Naive thymus-derived CD4-positive, alpha-beta T cell (primary cell): ENCODE measurements around the gene NATD1. TPM values are rescaled to one million over a fixed set of nuclear protein-coding genes. Genes with fewer than 3 reads are reported as not detected.

Experiments
- ATAC-seq: fragments of 150-1000 bp; cut with Tn5 transposase; 2 replicates; pipeline ENCODE4 v1.10.0; 2021; ENCODE audit warnings: mild to moderate bottlenecking, moderate library complexity
- CTCF ChIA-PET: fragments of 350-600 bp; sonication (Branson Sonifier 250); formaldehyde crosslinking; loops from one replicate; lab custom pipeline; 2021; ENCODE audit warnings: antibody characterized with exemption; lab: Charles Lee
- POLR2A ChIA-PET: fragments of 350-600 bp; sonication (Branson Sonifier 250); formaldehyde crosslinking; loops from one replicate; lab custom pipeline; 2021; ENCODE audit warnings: antibody characterized with exemption, inconsistent platforms; lab: Charles Lee
- DNase-seq, 9 donors: peaks; one replicate each; pipeline versions ENCODE4 v3.0.0 to v3.0.0-alpha.2; 2020 to 2022; ENCODE audit warnings: mixed read lengths in 1 of 9
- H3K27ac ChIP-seq: one replicate; pipeline ENCODE4 v1.7.0; 2013; ENCODE audit warnings: mild to moderate bottlenecking, low read depth, low read length, moderate library complexity
- H3K27me3 ChIP-seq, 2 donors: one replicate each; pipeline ENCODE4 v1.7.0; 2013; ENCODE audit warnings: low read length in 2 of 2, mild to moderate bottlenecking in 2 of 2, moderate library complexity in 2 of 2; ENCODE audit not compliant: control insufficient read depth in 2 of 2, insufficient read depth in 2 of 2
- H3K36me3 ChIP-seq, 3 experiments: 1 replicate in 2 of 3; 2 replicates in 1 of 3; pipeline ENCODE4 v1.7.0; 2013; ENCODE audit warnings: low read length in 3 of 3, mild to moderate bottlenecking in 3 of 3, moderate library complexity in 1 of 3; ENCODE audit not compliant: insufficient read depth in 3 of 3, control insufficient read depth in 2 of 3
- H3K4me1 ChIP-seq, 2 donors: one replicate each; pipeline ENCODE4 v1.7.0; 2013; ENCODE audit warnings: low read length in 2 of 2, mild to moderate bottlenecking in 2 of 2, moderate library complexity in 1 of 2; ENCODE audit not compliant: control insufficient read depth in 2 of 2, insufficient read depth in 2 of 2
- H3K4me3 ChIP-seq: 2 replicates; pipeline ENCODE4 v1.7.0; 2013; ENCODE audit warnings: mild to moderate bottlenecking, low read length
- H3K9me3 ChIP-seq, 3 experiments: 1 replicate in 2 of 3; 2 replicates in 1 of 3; pipeline ENCODE4 v1.7.0; 2013; ENCODE audit warnings: low read length in 3 of 3; ENCODE audit not compliant: control insufficient read depth in 2 of 3
- H3K27ac Mint-ChIP-seq, 9 donors: one replicate each; pipeline ENCODE4 v1.8.0; 2020 to 2022; ENCODE audit warnings: mixed read lengths in 9 of 9, mild to moderate bottlenecking in 8 of 9, moderate library complexity in 5 of 9, inconsistent platforms in 2 of 9
- H3K27me3 Mint-ChIP-seq, 5 donors: one replicate each; pipeline ENCODE4 v1.8.0; 2021 to 2022; ENCODE audit warnings: mixed read lengths in 5 of 5, mild to moderate bottlenecking in 1 of 5
- H3K36me3 Mint-ChIP-seq, 5 donors: one replicate each; pipeline ENCODE4 v1.8.0; 2020 to 2022; ENCODE audit warnings: mixed read lengths in 5 of 5, mild to moderate bottlenecking in 3 of 5, inconsistent platforms in 1 of 5
- H3K4me1 Mint-ChIP-seq, 7 donors: one replicate each; pipeline ENCODE4 v1.8.0; 2020 to 2022; ENCODE audit warnings: mixed read lengths in 7 of 7, mild to moderate bottlenecking in 3 of 7, inconsistent platforms in 1 of 7
- H3K4me3 Mint-ChIP-seq, 10 donors: one replicate each; pipeline ENCODE4 v1.8.0; 2020 to 2022; ENCODE audit warnings: mild to moderate bottlenecking in 10 of 10, mixed read lengths in 10 of 10, moderate library complexity in 6 of 10, inconsistent platforms in 2 of 10
- H3K9me3 Mint-ChIP-seq, 11 donors: one replicate each; pipeline ENCODE4 v1.8.0; 2020 to 2022; ENCODE audit warnings: mixed read lengths in 11 of 11, mild to moderate bottlenecking in 4 of 11, inconsistent platforms in 1 of 11, moderate library complexity in 1 of 11
- intact Hi-C, 2 donors: fragments of 100-400 bp; cut with micrococcal nuclease; formaldehyde crosslinking; loops; one replicate each; pipeline ENCODE4 v1.15.1; 2023
- polyA plus RNA-seq, 2 donors: library from polyadenylated mRNA; unstranded; fragments of 300-500 nt; fragmentation: Illumina TruSeq; gene quantifications; one replicate each; pipeline ENCODE4 v1.2.3, GENCODE V29; 2021
- total RNA-seq, 6 experiments: library from RNA in 5 of 6; stranded (reverse) in 5 of 6; gene quantifications; 1 replicate in 5 of 6; 2 replicates in 1 of 6; pipeline ENCODE4 v1.2.3 and lab custom pipeline; 2021 to 2026

Gene NATD1
- total and polyA plus RNA-seq, 7 experiments from 2014 or later: 1.7 to 11.1 (median 7.1) TPM

DNA sequence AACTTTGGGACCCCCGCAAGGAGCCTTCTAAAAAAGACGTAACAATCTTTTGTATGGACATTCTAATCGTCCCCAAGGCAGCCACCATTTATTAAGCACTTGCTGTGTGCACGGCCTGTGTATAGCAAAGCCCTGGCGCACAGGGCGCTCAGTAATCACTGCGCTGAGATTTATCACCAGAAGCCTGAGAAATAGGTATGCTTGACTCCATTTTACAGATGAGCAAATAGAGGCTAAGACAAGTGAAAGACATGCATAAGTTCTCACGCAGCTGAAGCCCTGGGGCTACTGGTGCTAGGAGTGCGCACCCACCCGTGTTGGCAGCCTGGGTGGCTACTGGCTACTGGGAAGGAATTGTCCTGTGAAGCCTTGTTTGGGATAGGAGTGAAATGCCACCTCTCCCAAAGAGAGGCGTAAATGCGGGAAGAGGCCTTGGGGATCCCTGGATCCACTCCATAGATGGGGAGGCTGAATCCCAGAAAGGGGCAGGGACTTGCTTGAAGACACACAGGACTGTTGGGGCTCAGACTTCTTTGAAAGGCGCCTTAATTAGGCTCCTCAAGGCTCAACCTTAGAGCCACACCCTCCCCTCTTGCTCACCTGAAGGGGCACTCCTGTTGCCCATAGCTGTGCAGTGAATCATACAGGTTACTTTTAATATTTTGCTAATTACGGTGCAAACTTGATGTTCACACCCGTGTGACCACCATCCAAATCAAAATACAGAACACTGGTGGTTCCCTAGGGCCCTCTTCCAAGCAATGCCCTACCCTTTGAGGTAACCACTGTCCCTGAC is 634 bp upstream of the NATD1 start:
- peaks cover 19 to 49% (median 46%) of the 10 kb centered on the region in 7 donors for H3K4me1 Mint-ChIP-seq
- peak overlapping the region; percentile 78 to 97 (median 88) for H3K4me3 Mint-ChIP-seq
- POLR2A ChIA-PET: interaction anchor here (0.8 to 5.6 kb wide), 5 partner anchors 16 to 40 kb away, joined by 3 to 44 read pairs (median 9); partner anchors contain the start of gene TMEM11

DNA sequence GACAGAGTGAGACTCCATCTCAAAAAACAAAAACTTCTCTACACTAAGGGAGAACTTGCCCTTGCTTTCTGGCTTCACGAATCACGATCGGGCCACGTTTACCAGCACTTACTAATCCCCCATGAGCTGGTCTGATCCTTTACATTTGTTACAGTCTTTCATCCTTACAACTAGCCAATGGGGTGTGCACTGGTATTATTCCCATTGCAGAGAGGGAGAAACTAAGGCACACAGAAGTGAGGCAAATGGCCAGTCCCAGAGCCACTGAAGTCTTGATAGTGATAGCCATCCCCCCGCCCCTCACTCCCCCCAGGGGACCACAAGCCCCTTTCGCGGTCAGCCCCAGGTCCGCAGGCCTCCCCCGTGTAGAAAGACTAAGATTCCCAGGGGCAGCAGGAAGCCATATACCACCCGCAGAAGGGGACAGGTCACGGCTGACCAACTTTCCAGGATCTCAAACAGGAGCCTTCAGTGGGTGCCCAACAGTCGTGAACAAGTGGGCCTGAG is 868 bp downstream of the NATD1 start:
- intact Hi-C loops: loop anchor here (2.0 kb wide), 2 partner anchors 22 to 134 kb away; no protein-coding TSS in a partner anchor

More for the DNA sequence above, 634 bp upstream of the NATD1 start:
- Histone ChIP-seq H3K4me1 (peaks cover 7 to 12% of the 10 kb centered on the region in 2 donors), H3K27ac (peak overlapping the region; percentile 77), H3K4me3 (peak overlapping the region; percentile 73), H3K36me3 (no peaks in the 10 kb centered on the region), H3K27me3 (no peaks in the 10 kb centered on the region), H3K9me3 (no peaks in the 10 kb centered on the region)
- CTCF ChIA-PET: no interaction called here
- intact Hi-C loops: loop anchor here (1.0 to 2.0 kb wide), 10 partner anchors 21 to 212 kb away; partner anchors contain the start of genes MAP2K3 (in 2 of the 2), TMEM11 (in 2 of the 2), DHRS7B (in 1 of the 2) and USP22 (in 1 of the 2)
- peak overlapping the region; percentile 66 to 97 (median 93) for H3K27ac Mint-ChIP-seq
- DNase-seq (no peak), ATAC-seq (peak; percentile 14)
- H3K27me3 Mint-ChIP-seq: peaks cover 0 to 35% (median 0%) of the 10 kb centered on the region in 5 donors
- H3K9me3 Mint-ChIP-seq: peaks cover 0 to 1% (median 0%) of the 10 kb centered on the region in 11 donors
- H3K36me3 Mint-ChIP-seq: no peaks in the 10 kb centered on the region

DNA sequence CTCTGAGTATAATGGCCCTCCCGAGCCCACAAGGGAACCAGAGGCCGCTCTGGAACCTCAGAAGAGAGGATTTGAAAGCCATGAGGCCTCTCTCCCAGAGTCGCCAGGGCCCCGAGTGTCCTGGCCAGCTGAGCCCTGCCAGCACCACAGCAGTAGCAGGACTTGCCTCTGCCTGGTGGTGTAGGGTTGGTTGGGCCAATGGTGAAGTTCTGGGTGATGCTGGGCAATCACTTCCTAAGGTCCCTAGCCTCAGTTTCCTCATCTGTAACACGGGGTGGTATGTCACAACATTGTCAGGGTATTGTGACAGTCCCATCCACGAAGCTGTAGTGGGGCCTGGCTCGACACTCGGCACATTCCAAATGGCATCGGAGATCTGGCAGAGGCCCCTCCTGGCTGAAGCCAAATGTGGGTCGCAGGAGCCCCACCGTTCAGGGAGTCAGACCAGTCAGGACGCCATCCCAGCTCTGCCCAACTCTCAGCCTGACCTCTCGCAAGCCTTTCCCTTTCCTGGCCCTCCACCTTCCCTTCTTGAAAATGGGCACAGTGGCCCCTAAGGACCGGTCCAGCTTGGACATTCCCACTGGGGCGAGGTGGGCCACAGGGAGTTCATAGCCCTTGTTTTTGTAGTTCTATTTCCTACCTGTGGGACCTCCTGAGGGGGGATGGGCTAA is 1.7 kb downstream of the NATD1 start:
- intact Hi-C loops: loop anchor here (2.0 kb wide), 2 partner anchors 23 to 133 kb away; no protein-coding TSS in a partner anchor
- Mint-ChIP-seq H3K36me3 (no peaks in the 10 kb centered on the region), H3K4me1 (peaks cover 12 to 43% (median 33%) of the 10 kb centered on the region in 7 donors), H3K4me3 (peak overlapping the region in 8 of 10 donors; percentile 16 to 92 (median 79)), H3K27ac (peak overlapping the region in 4 of 9 donors; percentile 77 to 87 (median 81)), H3K27me3 (peaks cover 0 to 32% (median 0%) of the 10 kb centered on the region in 5 donors), H3K9me3 (no peaks in the 10 kb centered on the region)
- H3K4me1 ChIP-seq: peaks cover 7 to 12% of the 10 kb centered on the region in 2 donors
- no peak for ATAC-seq
- no peak overlapping the region for H3K4me3 ChIP-seq
- no peak for DNase-seq
- POLR2A ChIA-PET: interaction anchor here (2.1 to 5.6 kb wide), 3 partner anchors 24 to 38 kb away, joined by 9 to 44 read pairs (median 12); partner anchors contain the start of gene TMEM11
- H3K36me3 ChIP-seq: no peaks in the 10 kb centered on the region
- H3K9me3 ChIP-seq: no peaks in the 10 kb centered on the region
- no peak overlapping the region for H3K27ac ChIP-seq
- CTCF ChIA-PET: interaction anchor here (1.6 kb wide), 1 partner anchor 25 kb away, joined by 4 read pairs; no protein-coding TSS in a partner anchor
- H3K27me3 ChIP-seq: no peaks in the 10 kb centered on the region

More for the DNA sequence above, 868 bp downstream of the NATD1 start:
- Histone ChIP-seq H3K9me3 (no peaks in the 10 kb centered on the region), H3K27ac (peak overlapping the region; percentile 41), H3K36me3 (no peaks in the 10 kb centered on the region), H3K4me3 (peak overlapping the region; percentile 27), H3K4me1 (peaks cover 7 to 12% of the 10 kb centered on the region in 2 donors), H3K27me3 (no peaks in the 10 kb centered on the region)
- Mint-ChIP-seq H3K27me3 (peaks cover 0 to 33% (median 0%) of the 10 kb centered on the region in 5 donors), H3K9me3 (no peaks in the 10 kb centered on the region), H3K36me3 (no peaks in the 10 kb centered on the region), H3K4me3 (peak overlapping the region; percentile 68 to 92 (median 82)), H3K4me1 (peaks cover 12 to 43% (median 33%) of the 10 kb centered on the region in 7 donors), H3K27ac (peak overlapping the region; percentile 23 to 87 (median 81))
- POLR2A ChIA-PET: interaction anchor here (1.1 to 5.6 kb wide), 5 partner anchors 18 to 209 kb away, joined by 4 to 44 read pairs (median 9); partner anchors contain the start of genes TMEM11 and USP22
- DNase-seq (peak in 1 of 9 donors; percentile 23), ATAC-seq (no peak)
- CTCF ChIA-PET: interaction anchor here (1.6 kb wide), 1 partner anchor 24 kb away, joined by 4 read pairs; no protein-coding TSS in a partner anchor

DNA sequence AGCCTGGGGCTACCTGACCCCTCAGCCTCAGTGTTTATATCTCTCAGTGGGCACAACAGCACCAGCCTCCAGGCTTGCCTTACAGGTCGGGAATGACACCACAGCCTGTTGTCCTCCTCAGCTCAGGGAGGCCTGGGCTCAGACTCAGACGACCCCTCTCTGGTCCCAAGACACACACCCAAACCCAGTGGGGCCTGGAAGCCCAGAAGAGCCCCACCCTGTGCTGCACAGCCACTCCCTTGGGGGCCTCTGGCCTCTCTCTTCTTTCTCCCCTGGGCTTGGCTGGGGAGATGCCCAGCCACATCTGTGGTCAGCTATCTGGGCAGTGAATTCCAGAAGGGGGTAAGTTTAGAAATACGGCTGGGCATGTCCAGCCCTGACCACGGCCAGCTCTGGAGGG is 2.4 kb downstream of the NATD1 start:
- peak overlapping the region in 1 of 10 donors; percentile 29 for H3K4me3 Mint-ChIP-seq

DNA sequence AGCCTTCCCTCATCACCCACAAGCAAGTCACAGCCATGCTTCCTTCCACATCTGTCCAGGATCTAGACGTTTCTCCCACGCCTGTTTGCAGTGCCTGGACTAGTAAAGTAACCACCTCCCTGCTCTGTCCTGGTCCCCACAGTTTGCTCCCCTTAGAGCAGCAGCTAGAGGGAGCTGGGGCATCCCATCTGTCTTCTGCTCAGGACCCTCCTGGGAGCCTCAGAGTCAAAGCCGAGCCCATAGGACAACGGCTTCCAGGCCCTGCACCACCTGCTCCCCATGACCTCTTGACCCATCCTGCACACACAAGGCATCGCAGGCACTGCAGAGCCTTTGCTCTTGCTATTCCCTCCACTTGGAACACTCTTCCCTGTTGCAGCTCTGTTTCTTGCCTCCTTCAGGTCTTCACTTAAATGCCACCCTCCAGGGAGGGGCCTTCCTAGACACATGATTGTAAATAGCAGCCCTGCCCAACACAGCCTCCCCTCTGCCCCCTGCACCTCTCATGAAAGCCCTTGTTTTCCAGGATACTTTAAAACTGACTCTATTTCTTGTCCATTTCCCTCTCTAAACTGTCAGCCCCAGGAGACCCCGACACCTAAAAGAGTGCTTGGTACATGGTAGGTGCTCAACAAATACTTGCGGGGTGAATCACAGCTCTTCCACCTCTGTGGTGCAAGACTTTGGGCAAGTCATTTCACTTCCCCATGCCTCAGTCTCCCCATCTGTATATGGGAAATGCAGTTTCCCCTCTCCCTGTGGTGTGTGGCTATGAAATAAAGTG is 3.1 kb downstream of the NATD1 start:
- peak overlapping the region in 8 of 9 donors; percentile 7 to 81 (median 40) for H3K27ac Mint-ChIP-seq
- peaks cover 0 to 29% (median 0%) of the 10 kb centered on the region in 5 donors for H3K27me3 Mint-ChIP-seq
- no peaks in the 10 kb centered on the region for H3K36me3 ChIP-seq
- peaks cover 12 to 51% (median 37%) of the 10 kb centered on the region in 7 donors for H3K4me1 Mint-ChIP-seq
- H3K36me3 Mint-ChIP-seq: no peaks in the 10 kb centered on the region
- no peaks in the 10 kb centered on the region for H3K9me3 ChIP-seq
- no peaks in the 10 kb centered on the region for H3K9me3 Mint-ChIP-seq
- H3K4me3 Mint-ChIP-seq: peak overlapping the region in 2 of 10 donors; percentile 1 to 24
- POLR2A ChIA-PET: interaction anchor here (1.1 to 5.6 kb wide), 3 partner anchors 25 to 207 kb away, joined by 3 to 44 read pairs (median 4); partner anchors contain the start of gene USP22
- no peak overlapping the region for H3K27ac ChIP-seq
- CTCF ChIA-PET: no interaction called here
- DNase-seq (no peak), ATAC-seq (no peak)
- H3K4me3 ChIP-seq: no peak overlapping the region
- no peaks in the 10 kb centered on the region for H3K27me3 ChIP-seq
- intact Hi-C loops: no loop called here
- H3K4me1 ChIP-seq: peaks cover 7 to 12% of the 10 kb centered on the region in 2 donors

More for the DNA sequence above, 2.4 kb downstream of the NATD1 start:
- intact Hi-C loops: no loop called here
- H3K36me3 ChIP-seq: no peaks in the 10 kb centered on the region
- Mint-ChIP-seq H3K4me1 (peaks cover 12 to 46% (median 33%) of the 10 kb centered on the region in 7 donors), H3K9me3 (no peaks in the 10 kb centered on the region), H3K27ac (peak overlapping the region in 7 of 9 donors; percentile 1 to 81 (median 37)), H3K36me3 (no peaks in the 10 kb centered on the region), H3K27me3 (peaks cover 0 to 29% (median 0%) of the 10 kb centered on the region in 5 donors)
- no peaks in the 10 kb centered on the region for H3K9me3 ChIP-seq
- DNase-seq: no peak
- ChIA-PET POLR2A (interaction anchor here (5.6 kb wide), 1 partner anchor 24 kb away, joined by 44 read pairs; no protein-coding TSS in a partner anchor), CTCF (no interaction called here)
- no peak overlapping the region for H3K4me3 ChIP-seq
- no peak overlapping the region for H3K27ac ChIP-seq
- no peaks in the 10 kb centered on the region for H3K27me3 ChIP-seq
- peaks cover 7 to 12% of the 10 kb centered on the region in 2 donors for H3K4me1 ChIP-seq
- no peak for ATAC-seq
